Sigmoid colon (tissue), 7 donors: ENCODE data around the gene ZNF99. TPM values are rescaled to one million over a fixed set of nuclear protein-coding genes. Genes with fewer than 3 reads are reported as not detected.
"Not testable (repeated sequence)": the region's sequence is repeated elsewhere in the genome, so short reads cannot be mapped to it uniquely, and the experiment has no call there.

Experiments used
- DNase-seq: peaks from one replicate; pipeline ENCODE4 v3.0.0-alpha.2; 2019
- H3K27ac ChIP-seq, 4 donors: fragments of 200-600 bp; sonication (generic); one replicate each; pipeline ENCODE4 v1.5.1; 2016 to 2019; ENCODE audit warnings: mild to moderate bottlenecking in 1 of 4
- H3K27me3 ChIP-seq, 3 donors: fragments of 200-600 bp; sonication (generic); one replicate each; pipeline ENCODE4 v1.5.1; 2019; ENCODE audit warnings: mild to moderate bottlenecking in 1 of 3
- H3K36me3 ChIP-seq, 4 donors: fragments of 200-600 bp; sonication (generic); one replicate each; pipeline ENCODE4 v1.5.1; 2016 to 2019
- H3K4me1 ChIP-seq, 4 donors: fragments of 200-600 bp; sonication (generic); one replicate each; pipeline ENCODE4 v1.5.1; 2017 to 2019
- H3K4me3 ChIP-seq, 4 donors: fragments of 200-600 bp; sonication (generic); one replicate each; pipeline ENCODE4 v1.5.1; 2017 to 2019; ENCODE audit warnings: mild to moderate bottlenecking in 2 of 4, moderate library complexity in 1 of 4
- H3K9me3 ChIP-seq, 4 donors: fragments of 200-600 bp in 3 of 4; sonication (generic) in 3 of 4; one replicate each; pipeline versions ENCODE4 v1.5.1 to v1.6.1; 2013 to 2019
- EP300 ChIP-seq, 4 donors: sonication (generic); formaldehyde crosslinking; IDR thresholded peaks; one replicate each; pipeline ENCODE4 v1.6.1; 2017; ENCODE audit warnings: antibody characterized with exemption in 4 of 4
- POLR2A ChIP-seq, 2 donors: fragments of 450-650 bp; IDR thresholded peaks; one replicate each; pipeline ENCODE4 v1.6.1; 2016; ENCODE audit warnings: antibody characterized with exemption in 2 of 2, mild to moderate bottlenecking in 2 of 2, moderate library complexity in 2 of 2
- POLR2AphosphoS5 ChIP-seq, 4 donors: sonication (generic); formaldehyde crosslinking; IDR thresholded peaks; one replicate each; pipeline ENCODE4 v1.6.1; 2017; ENCODE audit warnings: antibody characterized with exemption in 4 of 4
- WGBS, 2 donors: extraction: QIAGEN DNeasy Blood & Tissue Kit; methylation state at CpG; one replicate each; pipeline ENCODE4 v1.1.7; 2013; 5-methylcytosine and 5-hydroxymethylcytosine counted together
- intact Hi-C: fragments of 100-400 bp; cut with DNase I; formaldehyde crosslinking; loops from one replicate; pipeline ENCODE4 v1.15.1; 2023
- polyA plus RNA-seq, 3 donors: library from polyadenylated mRNA; stranded (reverse); fragments of 200-250 nt; gene quantifications; one replicate each; pipeline ENCODE4 v1.2.3, GENCODE V29; 2013
- total RNA-seq, 4 donors: library from RNA; depleted of rRNA; stranded (reverse); fragments of >200 nt; gene quantifications; one replicate each; pipeline ENCODE4 v1.1.0, GENCODE V29; 2016
- TF ChIP-seq, protein P1 (sequence below), 4 experiments: fragments of 450-650 bp in 3 of 4; fragments of 200-600 bp in 1 of 4; IDR thresholded peaks; one replicate each; pipeline ENCODE4 v1.5.1; 2016 to 2019; ENCODE audit warnings: antibody characterized with exemption in 4 of 4, mild to moderate bottlenecking in 3 of 4, moderate library complexity in 2 of 4
- donor health status: healthy with polysubstance abuse.
- donor health status: Bipolar disorder and iron deficiency.
- donor health status: healthy.

ZNF99 gene
- total and polyA plus RNA-seq, 7 donors, result under 0.01 to 1.1 (median 0.01) TPM; not detected in 2

DNA sequence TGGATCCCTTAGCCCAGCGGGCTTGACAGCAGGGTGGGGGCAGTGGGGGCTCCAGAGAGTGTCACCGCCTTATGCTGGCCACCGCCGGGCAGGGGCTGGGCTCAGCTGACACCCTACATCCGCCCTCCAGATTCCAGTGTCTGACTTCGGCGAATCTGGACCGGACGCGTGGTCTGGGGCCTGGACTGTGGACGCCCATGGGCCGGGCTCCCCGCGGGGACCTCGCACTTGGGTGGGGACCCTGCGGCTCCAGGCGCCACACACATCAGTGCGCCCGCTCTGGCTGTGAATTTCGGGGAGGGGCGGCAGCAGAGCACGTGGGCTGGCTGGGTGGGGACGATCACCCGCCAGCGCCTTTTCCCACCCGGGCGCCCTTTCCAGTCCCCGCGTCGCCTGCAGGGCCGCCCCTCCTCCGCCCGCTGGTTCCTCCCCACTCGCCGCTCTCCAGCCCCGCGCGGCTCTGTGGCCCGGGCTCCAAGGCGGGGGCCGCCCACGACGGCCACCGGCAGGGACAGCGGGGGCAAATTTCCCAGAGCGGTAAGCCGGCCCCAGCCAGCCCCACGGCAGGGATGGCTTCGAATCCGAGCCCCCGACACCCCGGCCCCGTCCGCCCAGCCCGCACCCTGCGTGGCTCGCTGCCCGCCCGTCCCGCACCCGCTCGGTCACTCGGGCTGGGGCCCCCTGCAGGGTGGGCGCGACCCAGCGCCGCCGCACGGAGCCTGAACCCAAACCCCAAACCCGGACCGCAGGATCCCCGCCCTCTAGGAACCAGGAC is 23.3 kb upstream of the ZNF99 start:
- peaks cover 0 to 12% (median 0%) of the 10 kb centered on the region in 4 donors for H3K9me3 ChIP-seq
- H3K4me3 ChIP-seq, result no peak overlapping the region
- no peak for DNase-seq
- peaks cover 10 to 31% (median 12%) of the 10 kb centered on the region in 3 donors for H3K27me3 ChIP-seq
- TF ChIP-seq POLR2AphosphoS5 (IDR thresholded peaks at IDR 0.05) (no peak), POLR2A (IDR thresholded peaks at IDR 0.05) (no peak), EP300 (IDR thresholded peaks at IDR 0.05) (no peak)
- TF ChIP-seq, protein P1, sequence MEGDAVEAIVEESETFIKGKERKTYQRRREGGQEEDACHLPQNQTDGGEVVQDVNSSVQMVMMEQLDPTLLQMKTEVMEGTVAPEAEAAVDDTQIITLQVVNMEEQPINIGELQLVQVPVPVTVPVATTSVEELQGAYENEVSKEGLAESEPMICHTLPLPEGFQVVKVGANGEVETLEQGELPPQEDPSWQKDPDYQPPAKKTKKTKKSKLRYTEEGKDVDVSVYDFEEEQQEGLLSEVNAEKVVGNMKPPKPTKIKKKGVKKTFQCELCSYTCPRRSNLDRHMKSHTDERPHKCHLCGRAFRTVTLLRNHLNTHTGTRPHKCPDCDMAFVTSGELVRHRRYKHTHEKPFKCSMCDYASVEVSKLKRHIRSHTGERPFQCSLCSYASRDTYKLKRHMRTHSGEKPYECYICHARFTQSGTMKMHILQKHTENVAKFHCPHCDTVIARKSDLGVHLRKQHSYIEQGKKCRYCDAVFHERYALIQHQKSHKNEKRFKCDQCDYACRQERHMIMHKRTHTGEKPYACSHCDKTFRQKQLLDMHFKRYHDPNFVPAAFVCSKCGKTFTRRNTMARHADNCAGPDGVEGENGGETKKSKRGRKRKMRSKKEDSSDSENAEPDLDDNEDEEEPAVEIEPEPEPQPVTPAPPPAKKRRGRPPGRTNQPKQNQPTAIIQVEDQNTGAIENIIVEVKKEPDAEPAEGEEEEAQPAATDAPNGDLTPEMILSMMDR (IDR thresholded peaks at IDR 0.05), result no peak
- no peak overlapping the region for H3K27ac ChIP-seq
- WGBS, 2 donors, result 14 to 57% methylated on average over 72 of the region's 72 CpGs
- H3K4me1 ChIP-seq, result peaks cover 0 to 10% (median 2%) of the 10 kb centered on the region in 4 donors
- H3K36me3 ChIP-seq, result no peaks in the 10 kb centered on the region
- intact Hi-C loops, result no loop called here

DNA sequence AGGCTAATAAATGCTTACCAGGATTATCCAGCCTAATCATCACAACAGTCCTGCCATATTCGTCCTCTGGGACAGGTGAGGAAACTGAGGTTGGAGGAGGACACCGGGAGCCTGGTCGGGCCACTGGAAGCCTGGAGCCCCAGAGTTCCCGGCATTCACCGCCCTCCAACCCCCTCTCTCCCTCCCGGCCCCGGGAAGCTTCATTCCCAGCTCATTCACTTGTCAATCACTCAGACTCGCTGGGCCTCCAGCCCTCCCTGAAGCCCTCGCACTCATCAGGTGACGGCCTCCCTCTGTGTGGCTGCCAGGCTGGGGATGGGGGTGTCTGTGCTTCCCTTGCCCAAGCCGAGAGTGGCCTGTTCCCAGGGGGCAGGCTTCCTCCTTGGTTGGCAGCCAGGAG is 22.5 kb upstream of the ZNF99 start:
- intact Hi-C loops, result no loop called here
- no peak for DNase-seq
- Histone ChIP-seq H3K36me3 (no peaks in the 10 kb centered on the region), H3K4me3 (no peak overlapping the region), H3K4me1 (peaks cover 0 to 10% (median 2%) of the 10 kb centered on the region in 4 donors), H3K27ac (no peak overlapping the region), H3K9me3 (peaks cover 0 to 18% (median 0%) of the 10 kb centered on the region in 4 donors), H3K27me3 (peaks cover 10 to 31% (median 12%) of the 10 kb centered on the region in 3 donors)
- 27 to 43% methylated on average over 11 of the region's 11 CpGs for whole genome bisulfite sequencing, 2 donors
- TF ChIP-seq, protein P1 (IDR thresholded peaks at IDR 0.05), result no peak
- TF ChIP-seq POLR2A (IDR thresholded peaks at IDR 0.05) (no peak), POLR2AphosphoS5 (IDR thresholded peaks at IDR 0.05) (no peak), EP300 (IDR thresholded peaks at IDR 0.05) (no peak)

DNA sequence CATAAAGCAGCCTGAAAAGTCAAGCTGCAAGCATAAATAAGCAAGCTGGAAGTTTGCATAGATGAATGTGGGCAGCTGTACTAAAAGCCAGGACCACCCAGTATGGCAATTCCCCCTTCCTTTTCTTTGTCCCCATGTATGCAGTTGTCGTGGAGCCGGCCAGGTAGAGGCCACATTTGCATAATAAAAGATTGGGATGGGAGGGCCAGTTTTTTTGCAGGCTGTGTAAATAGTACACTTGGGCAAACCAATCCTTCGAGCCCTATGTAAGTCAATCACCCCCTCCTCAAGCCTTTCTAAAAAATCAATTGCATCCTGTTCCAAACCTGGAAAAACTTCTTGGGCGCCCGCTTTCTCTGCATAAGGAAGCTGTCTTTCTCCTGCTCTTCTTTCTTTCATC is 13.1 kb upstream of the ZNF99 start:
- no peaks in the 10 kb centered on the region for H3K4me1 ChIP-seq
- no peaks in the 10 kb centered on the region for H3K36me3 ChIP-seq
- no peak for TF ChIP-seq POLR2A (IDR thresholded peaks at IDR 0.05)
- no peak for TF ChIP-seq EP300 (IDR thresholded peaks at IDR 0.05)
- no peak for TF ChIP-seq POLR2AphosphoS5 (IDR thresholded peaks at IDR 0.05)
- TF ChIP-seq, protein P1 (IDR thresholded peaks at IDR 0.05), result no peak
- 43 to 58% methylated on average over 5 of the region's 5 CpGs for WGBS, 2 donors
- peaks cover 0 to 10% (median 0%) of the 10 kb centered on the region in 4 donors for H3K9me3 ChIP-seq
- intact Hi-C loops, result no loop called here
- H3K4me3 ChIP-seq, result no peak overlapping the region
- H3K27ac ChIP-seq, result no peak overlapping the region
- DNase-seq, result no peak
- H3K27me3 ChIP-seq, result no peaks in the 10 kb centered on the region

DNA sequence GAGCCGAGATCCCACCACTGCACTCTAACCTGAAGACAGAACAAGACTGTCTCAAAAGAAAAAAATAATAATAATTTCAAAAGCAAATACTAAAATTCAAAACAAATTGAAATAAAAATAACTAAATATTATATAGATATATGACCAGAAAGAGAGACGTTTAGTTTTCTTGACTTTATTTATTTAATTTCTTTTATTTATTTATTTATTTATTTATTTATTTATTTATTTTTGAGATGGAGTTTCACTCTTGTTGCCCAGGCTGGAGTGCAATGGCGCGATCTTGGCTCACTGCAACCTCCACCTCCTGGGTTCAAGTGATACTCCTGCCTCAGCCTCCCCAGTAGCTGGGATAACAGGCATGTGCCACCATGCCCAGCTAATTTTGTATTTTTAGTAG is 8.9 kb upstream of the ZNF99 start:
- H3K9me3 ChIP-seq, H3K27me3 ChIP-seq, DNase-seq, intact Hi-C loops, H3K36me3 ChIP-seq, H3K4me1 ChIP-seq, H3K27ac ChIP-seq, H3K4me3 ChIP-seq: not testable (repeated sequence)
- 93 to 95% methylated on average over 4 of the region's 4 CpGs for WGBS, 2 donors

DNA sequence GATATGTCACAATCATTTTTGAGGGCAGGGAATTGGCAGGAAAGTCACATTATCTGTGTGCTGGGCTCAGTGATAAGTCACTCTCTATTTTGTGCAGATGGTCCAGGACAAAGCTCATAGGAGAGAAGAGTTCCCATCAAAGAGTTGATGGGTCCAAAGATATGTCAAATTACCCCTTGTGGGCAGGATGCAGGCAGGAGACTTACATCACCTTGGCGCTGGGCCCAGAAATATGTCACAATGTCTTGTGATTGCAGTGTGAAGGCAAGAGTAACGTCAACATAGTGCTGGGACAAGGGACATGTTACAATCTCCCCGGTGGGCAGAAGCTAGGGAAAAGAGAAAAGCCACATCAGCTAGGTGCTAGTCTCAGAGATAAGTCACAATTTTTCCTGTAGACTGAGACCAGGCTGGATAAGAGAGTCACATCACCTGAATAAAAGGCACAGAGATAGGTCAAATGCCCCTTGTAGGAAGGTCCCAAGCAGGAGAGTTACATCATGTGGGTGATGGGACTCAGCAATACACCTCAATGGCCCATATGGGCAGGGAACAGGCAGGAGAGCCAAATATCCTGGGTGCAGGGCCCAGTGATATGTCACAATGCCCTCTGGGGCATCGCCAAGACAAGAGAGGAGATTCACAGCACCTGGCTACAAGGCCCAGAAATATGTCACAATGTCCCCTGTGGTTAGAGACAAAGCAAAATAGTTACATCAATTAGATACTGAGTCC is 47.9 kb downstream of the ZNF99 start:
- no peak overlapping the region for H3K4me3 ChIP-seq
- no peak overlapping the region for H3K27ac ChIP-seq
- TF ChIP-seq EP300 (IDR thresholded peaks at IDR 0.05), result no peak
- no peak for TF ChIP-seq POLR2A (IDR thresholded peaks at IDR 0.05)
- no peak for TF ChIP-seq POLR2AphosphoS5 (IDR thresholded peaks at IDR 0.05)
- TF ChIP-seq, protein P1 (IDR thresholded peaks at IDR 0.05), result no peak
- H3K36me3 ChIP-seq, result no peaks in the 10 kb centered on the region
- H3K9me3 ChIP-seq, result peaks cover 0 to 42% (median 1%) of the 10 kb centered on the region in 4 donors
- no peaks in the 10 kb centered on the region for H3K4me1 ChIP-seq
- intact Hi-C loops, result no loop called here
- H3K27me3 ChIP-seq, result no peaks in the 10 kb centered on the region
- WGBS, 2 donors, result 80 to 82% methylated on average over 4 of the region's 4 CpGs
- no peak for DNase-seq
